K562 (cell line): Measurements from ENCODE around the gene HBEGF. TPM values are rescaled to one million over a fixed set of nuclear protein-coding genes. Genes with fewer than 3 reads are reported as not detected.

ENCODE experiments used
- CHCHD3 ChIP-seq: fragments of 250-450 bp; sonication (Bioruptor Pico); IDR thresholded peaks from 2 replicates; pipeline ENCODE4 v2.1.2; 2022; ENCODE audit warnings: mild to moderate bottlenecking
- CHD4 ChIP-seq: fragments of 200-600 bp; sonication (generic); IDR thresholded peaks from 3 replicates; pipeline ENCODE4 v1.6.1; 2012; ENCODE audit warnings: low read depth, mild to moderate bottlenecking, mixed read lengths, low read length, inconsistent platforms; ENCODE audit not compliant: insufficient read depth, insufficient replicate concordance, poor library complexity, severe bottlenecking
- CTCFL ChIP-seq: IDR thresholded peaks from 2 replicates; pipeline ENCODE4 v1.6.1; 2011; ENCODE audit warnings: borderline replicate concordance, low read depth, mild to moderate bottlenecking, moderate library complexity, low read length; ENCODE audit not compliant: insufficient read depth, poor library complexity, severe bottlenecking
- DEAF1 ChIP-seq: fragments of 450-650 bp; formaldehyde crosslinking; IDR thresholded peaks from 2 replicates; pipeline ENCODE4 v1.4.0; 2020; ENCODE audit warnings: mild to moderate bottlenecking, moderate library complexity
- DNMT1 ChIP-seq: fragments of 450-650 bp; IDR thresholded peaks from 2 replicates; pipeline ENCODE4 v1.6.1; 2016; ENCODE audit warnings: antibody characterized with exemption, mild to moderate bottlenecking
- KDM1A ChIP-seq, 2 experiments: fragments of 450-650 bp; IDR thresholded peaks; 2 replicates each; pipeline ENCODE4 v1.6.1; 2016; ENCODE audit warnings: mild to moderate bottlenecking in 2 of 2
- MAX ChIP-seq: sonication (generic); formaldehyde crosslinking; IDR thresholded peaks from 2 replicates; pipeline ENCODE4 v1.9.0; 2022; ENCODE audit warnings: mild to moderate bottlenecking, missing genetic modification reagents
- PTBP1 ChIP-seq: fragments of 200-400 bp; formaldehyde crosslinking; IDR thresholded peaks from 2 replicates; pipeline ENCODE4 v1.6.1; 2017; ENCODE audit warnings: low read depth, low read length
- ZNF668 ChIP-seq: fragments of 250-450 bp; sonication (Bioruptor Pico); IDR thresholded peaks from 2 replicates; pipeline ENCODE4 v1.8.0; 2022; ENCODE audit warnings: mild to moderate bottlenecking, inconsistent platforms
- ZNF79 ChIP-seq: fragments of 250-450 bp; sonication (Bioruptor Pico); IDR thresholded peaks from 2 replicates; pipeline ENCODE4 v1.4.0; 2020; ENCODE audit warnings: low read depth, mild to moderate bottlenecking, moderate library complexity
- polyA plus RNA-seq, 8 experiments: library from polyadenylated mRNA; depleted of rRNA in 4 of 8; stranded (reverse) in 5 of 8; unstranded in 3 of 8; fragments of >200 nt; fragmentation: Nextera tagmentation in 2 of 8; fragmentation: Illumina TruSeq in 1 of 8; extraction: Ambion mirVana in 2 of 8; extraction: Trizol in 1 of 8; gene quantifications; 2 replicates each; pipeline versions ENCODE4 v1.2.1 to v1.2.3, GENCODE V29; 2011 to 2014; ENCODE audit warnings: inconsistent platforms in 1 of 8, missing spikeins in 1 of 8
- total RNA-seq, 7 experiments: library from RNA; depleted of rRNA in 6 of 7; stranded (reverse); fragments of >200 nt in 6 of 7; fragmentation: Illumina TruSeq in 2 of 7; extraction: Trizol in 2 of 7; gene quantifications; 2 replicates each; pipeline versions ENCODE4 v1.2.1 to v1.2.3, GENCODE V29; 2011 to 2021; ENCODE audit warnings: low replicate concordance in 1 of 7

The HBEGF gene
- total and polyA plus RNA-seq, 9 of the 15 experiments (the other 6 are each of a cell fraction or from before 2014, with no cell fraction given): 0.11 to 1.1 (median 0.60) TPM

GRCh38 chr5:140381972-140382371, 35.6 kb upstream of the HBEGF start (continued):
- TF ChIP-seq MAX (CRISPR knock-in tag): no peak
- TF ChIP-seq ZNF79: no peak
- no peak for TF ChIP-seq CTCFL
- no peak for TF ChIP-seq DEAF1 (CRISPR knock-in tag)
- TF ChIP-seq ZNF668 (CRISPR knock-in tag): no peak
- no peak for TF ChIP-seq CHD4
- no peak for TF ChIP-seq DNMT1
- no peak for TF ChIP-seq PTBP1
- peak; percentile 32 to 33; a peak in 1 of 4 replicates for TF ChIP-seq KDM1A (IDR thresholded peaks at IDR 0.05)
- TF ChIP-seq CHCHD3: no peak
- TF ChIP-seq, all 486 proteins: peak for 12
